ENCODE results near the gene LRRC8D. TPM values are rescaled to one million over a fixed set of nuclear protein-coding genes. Genes with fewer than 3 reads are reported as not detected.

Gene LRRC8D
- total and polyA plus RNA-seq, 2 experiments from 2014 or later = 10.1 to 13.8 TPM

GRCh38 chr1:89844241-89844807 is 23.5 kb downstream of the LRRC8D start:
- no peaks in the 10 kb centered on the region for H3K4me1 ChIP-seq (ENCODE audit: low read depth)
- no peak overlapping the region for H3K27ac ChIP-seq
- no peak for TF ChIP-seq CTCF (IDR thresholded peaks at IDR 0.05; ENCODE audit: low read depth, low read length)
- DNase-seq (ENCODE audit: low read depth in 1 of 2, low spot score in 1 of 2) = no peak
- no peaks in the 10 kb centered on the region for H3K27me3 ChIP-seq
- no peaks in the 10 kb centered on the region for H3K9me3 ChIP-seq (ENCODE audit: low read depth)
- H3K4me3 ChIP-seq = no peak overlapping the region
- peaks cover 2% of the 10 kb centered on the region for H3K36me3 ChIP-seq

- DNase-seq (ENCODE audit: low read depth in 1 of 2, low spot score in 1 of 2) = no peak
- H3K4me3 ChIP-seq = no peak overlapping the region
- H3K9me3 ChIP-seq (ENCODE audit: low read depth) = no peaks in the 10 kb centered on the region
- H3K27me3 ChIP-seq = no peaks in the 10 kb centered on the region
- no peak for TF ChIP-seq CTCF (IDR thresholded peaks at IDR 0.05; ENCODE audit: low read depth, low read length)
- no peaks in the 10 kb centered on the region for H3K4me1 ChIP-seq (ENCODE audit: low read depth)
- H3K27ac ChIP-seq = no peak overlapping the region
- peaks cover 2% of the 10 kb centered on the region for H3K36me3 ChIP-seq
These were observed 24.0 kb downstream of the LRRC8D start for GRCh38 chr1:89844860-89845259.

- Histone ChIP-seq H3K27me3 (no peaks in the 10 kb centered on the region), H3K9me3 (ENCODE audit: low read depth) (no peaks in the 10 kb centered on the region), H3K27ac (no peak overlapping the region), H3K4me3 (no peak overlapping the region), H3K36me3 (peaks cover 2% of the 10 kb centered on the region), H3K4me1 (ENCODE audit: low read depth) (no peaks in the 10 kb centered on the region)
- DNase-seq (ENCODE audit: low read depth in 1 of 2, low spot score in 1 of 2) = no peak
- TF ChIP-seq CTCF (IDR thresholded peaks at IDR 0.05; ENCODE audit: low read depth, low read length) = no peak
These were observed 26.4 kb downstream of the LRRC8D start for GRCh38 chr1:89847191-89847729.

GRCh38 chr1:89850844-89851415 is 30.1 kb downstream of the LRRC8D start:
- Histone ChIP-seq H3K36me3 (peaks cover 2% of the 10 kb centered on the region), H3K27me3 (no peaks in the 10 kb centered on the region), H3K9me3 (ENCODE audit: low read depth) (no peaks in the 10 kb centered on the region), H3K4me1 (ENCODE audit: low read depth) (no peaks in the 10 kb centered on the region), H3K27ac (no peak overlapping the region), H3K4me3 (no peak overlapping the region)
- TF ChIP-seq CTCF (IDR thresholded peaks at IDR 0.05; ENCODE audit: low read depth, low read length) = no peak
- DNase-seq (ENCODE audit: low read depth in 1 of 2, low spot score in 1 of 2) = no peak

GRCh38 chr1:89854140-89854539 is 33.3 kb downstream of the LRRC8D start:
- Histone ChIP-seq H3K9me3 (ENCODE audit: low read depth) (no peaks in the 10 kb centered on the region), H3K27ac (no peak overlapping the region), H3K36me3 (no peaks in the 10 kb centered on the region), H3K4me3 (no peak overlapping the region), H3K27me3 (no peaks in the 10 kb centered on the region), H3K4me1 (ENCODE audit: low read depth) (no peaks in the 10 kb centered on the region)
- TF ChIP-seq CTCF (IDR thresholded peaks at IDR 0.05; ENCODE audit: low read depth, low read length) = no peak
- no peak for DNase-seq (ENCODE audit: low read depth in 1 of 2, low spot score in 1 of 2)

All from cardiac muscle cell (in vitro differentiated cells and primary cell).